ENCODE data around the gene MSI2. TPM values are rescaled to one million over a fixed set of nuclear protein-coding genes. Genes with fewer than 3 reads are reported as not detected.

The MSI2 gene
- polyA plus RNA-seq, 3 donors: 86.9 to 111 (median 91.4) TPM

DNA sequence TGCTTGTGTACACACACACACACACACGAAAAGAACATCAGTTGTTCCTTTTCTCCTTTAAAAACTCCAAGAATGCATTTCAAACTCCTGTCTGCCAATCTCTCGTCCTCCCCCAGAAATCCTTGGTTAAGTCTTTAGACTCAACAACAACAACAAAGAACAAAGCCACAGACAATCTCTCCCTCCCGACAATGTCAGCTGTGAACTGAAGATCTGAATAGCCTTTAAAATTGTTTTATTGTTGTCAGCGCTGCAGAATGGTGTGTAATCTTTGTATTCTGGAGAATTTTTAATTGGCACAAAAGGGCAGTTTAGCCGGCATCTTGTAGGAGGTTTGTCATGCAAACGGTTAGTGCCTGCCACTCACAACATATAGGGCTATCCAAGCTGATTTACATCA lies 219.5 kb downstream of the MSI2 start:
- DNase-seq (ENCODE audit: extremely low read depth in 1 of 11, low read depth in 9 of 11, low spot score in 4 of 11): no peak

DNA sequence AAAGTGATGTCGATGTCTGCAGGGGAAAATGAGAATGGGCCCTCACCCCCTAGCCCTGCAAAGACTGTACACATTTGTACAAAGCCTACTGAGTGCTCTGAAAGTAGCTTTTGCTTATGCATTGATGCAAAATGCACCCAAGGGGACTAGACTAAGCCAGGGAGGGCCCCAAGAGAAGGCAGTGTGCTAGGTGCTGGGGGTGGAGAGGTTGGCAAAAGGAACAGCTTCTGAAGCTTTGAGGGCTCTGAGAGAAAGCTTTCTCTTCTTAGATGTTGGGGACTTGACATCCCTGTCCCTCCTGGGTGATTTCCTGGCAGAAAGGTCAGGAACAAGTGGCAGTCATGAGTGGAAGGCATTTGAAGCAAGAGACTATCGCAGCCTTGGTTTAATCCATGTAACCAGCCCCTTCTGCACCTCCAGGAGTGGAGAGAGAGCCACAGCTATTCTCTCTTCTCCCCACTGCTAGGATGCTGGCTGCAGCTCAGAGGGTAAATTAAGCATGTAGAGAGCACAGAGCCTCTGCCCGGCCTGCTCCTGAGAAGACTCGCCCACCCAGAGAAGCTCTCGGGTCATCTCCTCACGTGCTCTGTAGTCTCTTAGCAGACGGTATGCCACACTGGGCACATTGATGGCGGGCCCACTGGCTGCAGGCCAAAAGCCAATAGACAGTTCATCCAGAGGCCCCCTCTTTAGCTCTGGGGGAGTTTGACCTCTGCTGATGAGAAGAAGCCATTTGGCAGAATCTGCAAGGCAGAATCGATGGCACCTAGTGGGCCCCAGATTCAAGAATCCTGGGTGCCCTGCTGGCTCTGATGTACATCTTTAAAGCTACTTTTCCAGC lies 221.4 kb downstream of the MSI2 start:
- no peak for DNase-seq (ENCODE audit: extremely low read depth in 1 of 11, low read depth in 9 of 11, low spot score in 4 of 11)

DNA sequence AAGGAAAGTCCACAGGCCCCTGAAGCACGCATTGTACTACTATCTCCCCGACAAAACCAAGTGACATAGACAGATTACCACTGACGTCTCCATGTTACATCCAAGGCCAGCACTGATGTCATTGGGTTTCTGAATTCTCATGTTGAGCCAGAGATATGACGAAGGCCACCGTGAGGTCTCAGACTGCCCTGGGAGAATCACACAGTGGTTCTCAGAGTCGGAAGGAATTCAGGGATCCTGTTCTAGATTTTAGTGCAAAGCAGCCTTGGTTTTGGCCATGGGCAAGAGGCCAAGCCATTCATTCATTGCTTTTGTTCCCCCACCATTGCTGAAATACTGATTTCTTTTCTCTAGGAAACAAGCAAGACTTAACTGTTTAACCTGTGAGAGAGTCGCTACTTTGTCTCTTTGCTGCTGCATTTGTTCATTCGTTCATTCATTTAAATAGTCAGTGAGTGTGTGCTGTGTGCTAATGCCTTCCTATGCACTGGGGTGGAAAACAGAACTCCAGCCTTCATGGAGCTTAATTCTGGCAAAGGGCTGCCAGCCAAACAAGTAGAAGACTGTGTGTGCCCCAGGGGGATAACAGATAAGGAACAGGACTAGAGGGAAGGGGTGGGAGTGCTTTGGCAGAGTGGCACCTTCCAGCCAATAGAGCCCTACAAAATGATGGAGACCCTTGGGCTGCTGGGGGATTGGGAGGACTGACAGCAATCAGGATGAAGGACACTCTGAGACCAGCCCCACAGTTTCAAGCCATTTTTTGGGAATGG lies 222.3 kb downstream of the MSI2 start:
- DNase-seq (ENCODE audit: extremely low read depth in 1 of 11, low read depth in 9 of 11, low spot score in 4 of 11): no peak

DNA sequence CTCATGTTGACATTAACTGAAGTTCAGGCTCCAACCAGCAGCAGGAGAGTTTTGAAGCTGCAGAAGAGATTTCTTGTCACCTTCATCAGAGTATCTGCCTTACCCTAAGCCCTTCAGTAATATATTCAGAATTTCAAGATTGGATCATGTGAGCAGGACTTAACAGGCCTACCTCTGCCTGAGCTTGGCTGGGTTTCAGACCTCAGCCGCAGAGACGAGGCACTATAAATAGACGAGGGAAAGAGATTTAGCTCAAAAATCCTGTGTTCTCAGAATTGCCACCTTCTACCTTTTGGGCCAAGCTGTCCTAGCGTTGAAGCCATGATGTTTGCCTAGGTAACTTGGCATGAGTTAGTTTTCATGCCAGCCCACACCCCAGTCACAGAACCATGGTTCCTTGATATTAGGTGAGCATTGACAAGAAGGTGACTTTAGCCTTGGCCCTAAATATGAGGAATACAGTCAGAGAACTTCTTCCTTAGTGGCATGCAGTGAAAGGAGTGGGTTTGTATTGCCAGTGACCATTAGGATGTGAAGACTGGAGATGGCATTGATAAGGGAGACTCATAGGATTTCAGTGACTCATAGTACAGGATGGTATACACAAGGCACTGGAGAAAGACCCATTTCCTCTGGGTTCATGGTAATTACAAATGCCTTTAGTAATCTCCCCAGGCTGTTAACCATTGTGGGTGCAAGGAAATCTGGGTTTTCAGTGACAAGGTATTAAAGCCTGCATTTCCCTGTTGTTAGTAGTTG lies 224.3 kb downstream of the MSI2 start:
- no peak for DNase-seq (ENCODE audit: extremely low read depth in 1 of 11, low read depth in 9 of 11, low spot score in 4 of 11)

DNA sequence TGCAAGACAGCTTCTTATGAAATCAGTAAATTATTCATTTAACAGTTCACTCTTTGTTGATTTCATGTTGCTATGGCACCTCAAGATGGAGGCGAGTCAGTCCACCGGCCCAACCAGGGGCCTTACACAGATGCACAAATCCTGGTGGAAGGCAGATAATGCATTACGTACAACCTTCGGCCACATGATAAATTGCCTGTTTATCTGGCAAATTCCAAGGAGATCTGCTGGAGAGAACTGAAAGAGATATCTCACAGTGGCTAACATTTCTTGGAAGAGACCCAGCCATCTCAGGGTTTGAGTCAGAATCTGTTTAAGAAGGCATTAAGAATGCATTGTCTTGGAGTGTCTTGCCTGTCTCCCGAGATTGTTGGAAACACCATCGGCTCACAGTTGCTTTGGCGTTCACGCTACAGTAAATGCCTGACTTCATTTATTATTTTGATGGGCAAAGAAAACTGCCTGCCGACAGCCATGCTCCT lies 225.6 kb downstream of the MSI2 start:
- no peak for DNase-seq (ENCODE audit: extremely low read depth in 1 of 11, low read depth in 9 of 11, low spot score in 4 of 11)

DNA sequence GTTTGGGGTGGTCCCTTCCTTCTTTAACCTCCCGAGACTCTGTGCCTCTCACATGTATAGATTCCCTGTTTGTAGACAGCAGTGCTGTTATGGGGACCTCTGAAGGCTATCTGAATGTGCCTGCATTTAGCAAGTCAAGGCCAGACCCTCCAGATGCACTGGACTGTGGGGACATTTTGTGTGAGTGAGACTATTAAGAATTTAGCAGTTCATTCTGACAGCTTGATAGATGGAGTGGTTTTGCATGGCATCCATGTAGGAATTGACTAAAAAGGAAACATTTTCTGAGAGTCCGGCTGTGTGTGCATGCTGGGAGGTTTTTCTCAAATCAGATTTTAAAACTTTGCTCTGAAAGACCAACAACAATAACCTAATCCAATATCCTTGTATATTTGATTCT lies 226.3 kb downstream of the MSI2 start:
- no peak for DNase-seq (ENCODE audit: extremely low read depth in 1 of 11, low read depth in 9 of 11, low spot score in 4 of 11)

DNA sequence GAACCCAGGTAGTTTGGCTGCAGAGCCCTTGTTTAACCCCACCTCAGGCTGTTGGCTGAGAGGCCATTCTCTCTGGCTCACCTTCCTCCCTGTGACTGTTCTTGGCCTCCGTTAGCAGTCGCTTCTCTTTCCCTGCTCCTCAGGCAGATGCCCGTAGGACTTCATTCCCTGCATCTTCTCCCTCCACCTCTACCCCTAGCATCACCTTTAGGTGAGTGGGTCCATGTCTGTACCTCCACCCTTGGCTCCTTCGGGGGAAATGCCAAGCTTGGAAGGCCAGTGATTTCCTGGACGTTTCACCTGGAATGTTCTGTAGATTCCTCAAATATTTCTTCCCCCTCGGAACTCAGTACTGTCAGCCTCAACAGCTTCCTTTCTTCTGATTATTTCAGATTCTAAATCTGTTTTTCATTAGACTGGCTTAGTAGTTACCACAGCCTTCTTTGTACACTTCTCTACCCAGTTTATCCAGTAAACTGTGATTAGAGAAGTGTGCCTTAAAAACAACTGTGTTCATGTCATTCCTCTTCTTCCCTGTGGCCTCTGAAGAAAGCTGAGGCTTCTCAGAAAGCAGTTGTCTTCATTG lies 227.9 kb downstream of the MSI2 start:
- DNase-seq (ENCODE audit: extremely low read depth in 1 of 11, low read depth in 9 of 11, low spot score in 4 of 11): no peak

DNA sequence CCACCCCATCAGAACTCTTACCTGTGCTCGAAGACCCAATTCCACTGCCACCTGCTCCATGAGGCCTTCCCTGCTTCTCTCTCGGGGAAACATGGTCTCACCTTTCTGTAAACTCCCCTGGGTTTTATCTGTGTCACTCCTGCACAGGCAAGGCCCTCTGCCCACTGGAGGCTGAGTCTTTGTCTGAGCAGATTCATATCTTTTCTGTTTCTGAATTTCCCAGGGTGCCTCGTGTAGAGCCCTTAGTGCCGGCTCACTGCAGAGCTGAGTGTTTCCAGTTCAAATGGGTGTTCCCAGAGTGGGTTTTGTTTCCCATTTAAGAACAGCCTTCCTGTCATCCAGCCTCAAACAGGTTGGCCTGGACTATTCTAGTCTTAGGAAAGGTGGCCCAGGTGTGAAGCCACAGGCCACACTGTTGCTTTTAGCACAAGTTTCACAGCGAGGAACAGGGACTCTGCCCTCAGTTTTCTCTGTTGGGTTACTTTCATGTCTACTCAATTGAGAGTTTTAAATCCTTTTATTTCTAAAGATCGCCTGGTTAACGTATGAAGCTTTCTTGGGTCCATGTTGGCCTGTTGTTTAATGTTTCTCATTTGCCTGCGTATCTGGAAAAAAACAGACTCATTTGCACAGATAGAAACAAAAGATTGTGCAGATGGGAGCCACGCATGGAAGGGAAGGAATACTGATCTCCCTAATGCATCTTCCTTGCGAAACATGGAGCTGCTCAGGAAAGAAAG lies 228.7 kb downstream of the MSI2 start:
- DNase-seq (ENCODE audit: extremely low read depth in 1 of 11, low read depth in 9 of 11, low spot score in 4 of 11): no peak

DNA sequence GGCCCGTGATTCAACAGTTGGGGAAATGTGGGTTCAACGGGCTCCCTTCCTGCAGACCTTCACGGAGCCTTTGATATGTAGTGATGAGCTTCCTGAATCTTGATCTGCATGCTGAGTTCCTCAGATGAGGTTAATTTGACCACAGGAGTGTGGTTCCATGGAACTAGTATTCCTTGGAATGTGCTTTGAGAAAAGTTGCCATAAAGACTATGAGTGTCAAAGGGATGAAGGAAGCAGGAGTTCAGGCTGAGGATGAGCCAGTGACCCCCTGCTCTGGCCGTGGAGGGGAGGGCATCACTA lies 229.2 kb downstream of the MSI2 start:
- no peak for DNase-seq (ENCODE audit: extremely low read depth in 1 of 11, low read depth in 9 of 11, low spot score in 4 of 11)

DNA sequence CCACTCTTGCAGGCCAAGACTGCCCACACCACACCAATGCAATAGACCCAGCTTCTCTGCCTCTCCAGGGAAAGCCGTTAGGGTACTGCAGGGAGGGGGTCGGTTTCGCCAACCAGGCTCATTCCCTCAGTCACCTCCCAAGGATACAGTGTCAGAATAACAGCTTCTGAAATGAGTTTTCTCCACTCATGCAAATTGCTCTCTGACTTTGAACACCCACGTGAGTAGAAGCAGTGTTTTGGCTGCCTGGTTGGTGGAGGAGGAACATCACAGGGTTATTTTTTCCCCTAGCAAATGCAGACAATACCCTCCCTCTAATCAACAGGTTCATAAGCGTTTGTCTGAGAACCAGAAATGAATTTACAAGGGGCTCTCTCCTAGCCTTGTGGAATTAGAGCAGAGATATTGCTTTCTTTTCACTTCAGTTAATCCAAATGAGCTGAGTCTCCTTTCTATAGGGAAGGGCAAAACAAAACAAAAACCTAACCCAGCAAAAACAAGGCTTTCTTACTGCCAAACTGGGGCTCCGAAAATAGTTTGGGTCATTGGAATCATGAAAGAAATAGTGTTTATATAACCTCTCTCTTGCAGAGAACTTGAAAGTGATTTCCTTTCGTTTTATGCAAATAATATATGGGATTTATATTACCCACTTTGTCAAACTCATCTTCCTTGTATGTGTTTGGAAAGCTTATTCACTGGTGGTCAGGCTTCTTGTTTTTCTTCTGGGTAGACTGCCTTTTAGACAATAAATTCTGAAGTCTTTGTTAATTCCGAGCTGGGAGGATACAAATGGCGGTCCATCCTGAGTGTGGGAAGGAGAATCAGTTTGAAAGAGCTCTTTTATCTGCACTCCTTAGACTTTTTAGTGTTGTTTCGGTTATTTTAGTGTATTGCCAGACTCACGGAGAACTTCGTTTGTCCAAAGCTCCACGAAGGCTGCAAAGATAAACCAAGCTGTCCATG lies 229.9 kb downstream of the MSI2 start:
- DNase-seq (ENCODE audit: extremely low read depth in 1 of 11, low read depth in 9 of 11, low spot score in 4 of 11): peak in 3 of 11 donors; percentile 47 to 62 (median 54)

DNA sequence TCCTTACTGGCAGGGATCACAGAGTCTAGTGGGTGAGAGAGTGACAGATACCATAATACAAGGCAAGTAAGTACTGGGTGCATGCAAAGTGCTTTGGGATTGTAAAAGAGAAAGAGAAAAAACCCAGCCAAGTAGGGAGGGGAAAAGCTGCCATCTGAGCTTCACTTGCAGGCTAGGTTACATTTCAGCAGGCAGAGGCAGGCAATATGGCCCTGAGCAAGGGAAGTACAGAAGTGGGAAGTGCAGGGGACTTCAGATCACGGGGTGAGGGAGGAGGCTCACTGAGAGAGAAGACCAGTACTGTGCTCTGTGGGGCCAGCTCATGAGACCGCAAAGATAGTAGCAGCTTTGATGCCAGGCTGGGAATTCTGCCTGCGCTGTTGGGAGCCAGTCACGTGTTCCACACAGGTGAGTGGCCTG lies 230.6 kb downstream of the MSI2 start:
- no peak for DNase-seq (ENCODE audit: extremely low read depth in 1 of 11, low read depth in 9 of 11, low spot score in 4 of 11)

DNA sequence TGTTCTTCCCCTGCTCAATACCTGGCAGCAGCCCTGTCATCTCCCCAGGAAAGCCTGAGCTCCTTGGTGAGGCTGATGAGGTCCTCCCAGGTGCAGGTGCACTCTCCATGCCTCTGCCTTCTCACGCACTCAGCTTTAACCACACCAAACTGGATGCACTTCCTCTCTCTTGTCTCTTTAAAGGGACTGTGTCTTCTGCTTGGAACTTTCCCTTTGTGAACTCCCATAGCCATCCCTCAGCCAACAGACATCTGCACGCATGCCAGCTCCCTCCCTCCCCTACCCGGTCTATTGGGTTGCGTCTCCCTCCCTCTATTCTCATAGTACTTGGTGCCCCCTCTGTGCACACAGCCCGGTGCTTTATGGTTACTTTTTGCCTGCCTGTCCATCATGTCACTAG lies 231.2 kb downstream of the MSI2 start:
- no peak for DNase-seq (ENCODE audit: extremely low read depth in 1 of 11, low read depth in 9 of 11, low spot score in 4 of 11)

DNA sequence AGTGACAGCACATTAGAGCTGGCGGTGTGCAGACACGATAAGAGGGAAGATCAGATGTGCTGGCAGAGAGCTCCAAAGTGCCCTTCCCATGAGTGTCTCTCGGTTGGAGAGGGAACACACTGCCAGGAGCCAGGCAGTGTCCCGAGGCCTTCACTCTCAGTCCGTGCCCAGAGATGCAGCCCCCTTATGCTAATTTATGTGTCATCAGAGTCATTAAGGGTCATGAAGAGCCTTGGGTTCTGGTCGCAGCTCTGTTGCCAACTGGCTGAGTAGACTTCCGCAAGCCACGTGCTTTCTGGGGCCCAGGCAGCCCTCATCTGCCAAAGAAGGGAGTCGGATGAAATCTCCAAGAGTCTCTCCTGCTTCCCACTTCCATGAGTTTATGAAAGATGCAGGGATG lies 232.5 kb downstream of the MSI2 start:
- no peak for DNase-seq (ENCODE audit: extremely low read depth in 1 of 11, low read depth in 9 of 11, low spot score in 4 of 11)

DNA sequence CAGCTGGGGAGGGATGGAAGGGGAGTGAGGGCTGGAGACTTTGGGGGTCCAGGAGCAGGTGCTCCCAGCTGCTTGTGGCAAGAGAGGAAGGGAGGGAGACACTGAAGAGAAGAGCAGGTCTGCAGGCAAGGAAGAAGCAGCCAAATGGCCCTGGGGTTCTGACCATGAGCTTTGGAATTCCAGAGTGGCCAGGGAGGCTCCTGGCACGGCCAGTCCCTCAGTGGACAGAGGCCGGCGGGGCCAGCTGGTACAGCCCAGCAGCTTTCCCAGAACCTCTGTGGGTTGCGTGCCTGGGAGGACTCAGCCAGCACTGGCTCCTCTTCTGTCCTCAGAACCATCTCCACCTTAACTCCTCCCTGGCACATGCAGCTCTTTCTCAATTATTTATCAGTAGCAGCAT lies 233.0 kb downstream of the MSI2 start:
- no peak for DNase-seq (ENCODE audit: extremely low read depth in 1 of 11, low read depth in 9 of 11, low spot score in 4 of 11)

DNA sequence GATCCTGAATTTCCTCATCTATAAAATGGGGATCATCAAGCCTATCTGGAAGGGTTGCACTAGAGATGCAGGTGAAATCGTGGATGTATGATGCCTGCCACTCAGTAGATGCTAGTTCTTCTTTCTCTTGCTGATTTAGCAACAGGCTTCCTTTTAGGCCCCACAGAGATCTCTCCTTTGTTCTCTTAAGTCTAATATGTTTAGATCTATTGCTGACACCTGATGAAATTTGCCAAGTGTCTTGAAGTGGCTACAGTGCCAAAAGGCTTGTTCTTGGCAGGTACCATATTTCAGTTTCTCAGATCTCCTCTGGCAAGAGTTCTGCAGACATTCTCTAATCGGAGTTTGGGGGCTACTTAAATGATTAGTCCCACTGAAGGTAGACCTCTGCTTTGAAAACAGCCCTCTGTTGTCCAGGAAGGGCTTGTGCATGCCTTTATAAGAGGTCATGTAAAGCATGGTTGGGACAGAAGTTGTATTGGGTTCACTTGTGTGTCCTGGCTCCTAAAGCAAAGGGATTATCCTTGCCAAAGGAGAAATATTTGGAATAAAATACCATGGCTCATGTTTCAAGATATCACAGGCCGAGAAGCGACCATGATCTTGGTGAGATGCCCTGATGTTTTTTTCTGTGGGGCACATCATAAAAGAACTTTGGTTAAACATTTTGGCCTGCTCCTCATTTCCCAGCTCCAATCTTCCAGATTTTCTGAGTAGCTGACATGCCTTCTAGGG lies 234.0 kb downstream of the MSI2 start:
- no peak for DNase-seq (ENCODE audit: extremely low read depth in 1 of 11, low read depth in 9 of 11, low spot score in 4 of 11)

DNA sequence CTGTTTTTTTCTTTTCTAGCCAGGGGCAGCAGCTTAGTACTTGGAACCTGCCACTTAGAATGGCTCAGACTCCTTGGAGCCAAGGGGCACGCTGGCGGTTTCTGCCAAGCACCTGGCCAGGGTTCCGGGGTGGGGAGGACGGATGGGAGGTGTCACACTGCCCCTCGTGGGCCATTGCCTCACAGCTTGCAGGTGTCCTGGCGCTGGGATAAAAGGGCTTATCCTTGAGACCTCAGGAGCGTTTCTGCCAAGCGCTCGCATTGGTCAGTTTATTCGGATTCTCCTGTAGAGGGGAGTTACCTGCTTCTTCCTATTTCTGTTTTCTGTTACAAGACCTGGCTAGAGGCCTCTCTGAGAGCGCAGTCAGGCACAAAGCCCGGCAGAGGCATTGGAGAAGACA lies 234.6 kb downstream of the MSI2 start:
- DNase-seq (ENCODE audit: extremely low read depth in 1 of 11, low read depth in 9 of 11, low spot score in 4 of 11): no peak

DNA sequence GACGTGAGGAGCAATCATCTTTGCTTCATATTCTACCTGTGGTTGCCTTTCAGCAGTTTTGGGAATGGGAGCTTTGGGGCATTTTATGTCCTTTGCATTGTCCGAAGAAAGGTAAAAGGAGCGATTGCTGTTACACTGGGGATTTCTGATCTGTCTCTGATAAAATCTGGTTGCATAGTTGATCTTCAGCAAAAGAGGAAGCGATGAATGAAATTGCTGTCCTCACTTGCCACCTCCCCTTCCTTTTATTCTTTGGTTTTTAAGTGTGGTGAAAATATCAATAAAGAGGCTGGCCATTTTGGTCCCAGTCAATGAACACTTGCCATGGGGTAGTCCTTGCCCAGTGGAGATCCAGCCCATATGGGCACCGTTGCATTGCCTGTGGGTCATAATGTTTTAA lies 236.8 kb downstream of the MSI2 start:
- no peak for DNase-seq (ENCODE audit: extremely low read depth in 1 of 11, low read depth in 9 of 11, low spot score in 4 of 11)

All from renal cortex interstitium (tissue), 11 donors.